HG03442 (cell line): Measurements from ENCODE around the gene C2orf42.
"Not testable (repeated sequence)": the region's sequence is repeated elsewhere in the genome, so short reads cannot be mapped to it uniquely, and the experiment has no call there.

ENCODE experiments used
- ATAC-seq: cut with Tn5 transposase; IDR thresholded peaks from one replicate; pipeline ENCODE4 v1.9.1; 2021; ENCODE audit warnings: mild to moderate bottlenecking, moderate library complexity; ENCODE audit not compliant: unreplicated experiment

Gene C2orf42

GRCh38 chr2:70173520-70173919 is 17.3 kb downstream of the C2orf42 start:
- ATAC-seq = no peak

- ATAC-seq = not testable (repeated sequence)
Measured at GRCh38 chr2:70169654-70170245, 21.1 kb downstream of the C2orf42 start.

GRCh38 chr2:70161069-70161534 is 29.7 kb downstream of the C2orf42 start:
- peak; percentile 91 for ATAC-seq

GRCh38 chr2:70160545-70160944 is 30.3 kb downstream of the C2orf42 start:
- no peak for ATAC-seq

GRCh38 chr2:70149130-70149686 is 41.6 kb downstream of the C2orf42 start:
- ATAC-seq = not testable (repeated sequence)

- ATAC-seq = not testable (repeated sequence)
Measured at GRCh38 chr2:70148211-70148760, 42.5 kb downstream of the C2orf42 start.

- no peak for ATAC-seq
Measured at GRCh38 chr2:70145851-70146739, 44.7 kb downstream of the C2orf42 start.

GRCh38 chr2:70145144-70145490 is 45.7 kb downstream of the C2orf42 start:
- ATAC-seq = no peak

GRCh38 chr2:70144443-70145143 is 46.2 kb downstream of the C2orf42 start:
- ATAC-seq = no peak

GRCh38 chr2:70143314-70144150 is 47.3 kb downstream of the C2orf42 start:
- ATAC-seq = no peak

GRCh38 chr2:70142590-70143313 is 48.1 kb downstream of the C2orf42 start:
- ATAC-seq = peak; percentile 69

GRCh38 chr2:70141902-70142589 is 48.8 kb downstream of the C2orf42 start:
- peak; percentile 17 for ATAC-seq

GRCh38 chr2:70141212-70141901 is 49.5 kb downstream of the C2orf42 start:
- ATAC-seq = peak; percentile 33

- no peak for ATAC-seq
Measured at GRCh38 chr2:70140791-70141211, 50.0 kb downstream of the C2orf42 start.

- not testable (repeated sequence) for ATAC-seq
Measured at GRCh38 chr2:70134323-70134983, 56.4 kb downstream of the C2orf42 start.

GRCh38 chr2:70133491-70134322 is 57.1 kb downstream of the C2orf42 start:
- ATAC-seq = no peak

- no peak for ATAC-seq
Measured at GRCh38 chr2:70133127-70133452, 57.7 kb downstream of the C2orf42 start.
